GM18498 (cell line): ENCODE measurements around the gene COPG1.
A peak's percentile ranks its signal among the peaks of the same experiment; 100 is the strongest.

Experiments
- ATAC-seq: cut with Tn5 transposase; IDR thresholded peaks from one replicate; pipeline ENCODE4 v1.9.1; 2021; ENCODE audit warnings: mild to moderate bottlenecking, moderate library complexity; ENCODE audit not compliant: unreplicated experiment

COPG1 gene

GRCh38 chr3:129312671-129313414 is 63.4 kb downstream of the COPG1 start:
- no peak for ATAC-seq

GRCh38 chr3:129313415-129313664 is 63.9 kb downstream of the COPG1 start:
- no peak for ATAC-seq

- no peak for ATAC-seq
Measured at GRCh38 chr3:129313665-129314385, 64.4 kb downstream of the COPG1 start.

- ATAC-seq, result peak; percentile 21
Measured at GRCh38 chr3:129314386-129315222, 65.2 kb downstream of the COPG1 start.

- peak; percentile 11 for ATAC-seq
Measured at GRCh38 chr3:129315223-129315997, 66.0 kb downstream of the COPG1 start.

GRCh38 chr3:129315998-129316247 is 66.5 kb downstream of the COPG1 start:
- no peak for ATAC-seq

GRCh38 chr3:129316248-129317013 is 67.0 kb downstream of the COPG1 start:
- ATAC-seq, result peak; percentile 34

- ATAC-seq, result no peak
Measured at GRCh38 chr3:129317014-129317771, 67.8 kb downstream of the COPG1 start.

GRCh38 chr3:129317848-129318247 is 68.4 kb downstream of the COPG1 start:
- ATAC-seq, result no peak

- ATAC-seq, result no peak
Measured at GRCh38 chr3:129318921-129319320, 69.5 kb downstream of the COPG1 start.

- ATAC-seq, result no peak
Measured at GRCh38 chr3:129320261-129320660, 70.9 kb downstream of the COPG1 start.

GRCh38 chr3:129320825-129321487 is 71.5 kb downstream of the COPG1 start:
- no peak for ATAC-seq

GRCh38 chr3:129321887-129322286 is 72.5 kb downstream of the COPG1 start:
- ATAC-seq, result no peak

- no peak for ATAC-seq
Measured at GRCh38 chr3:129323651-129324294, 74.4 kb downstream of the COPG1 start.

- ATAC-seq, result no peak
Measured at GRCh38 chr3:129324855-129325254, 75.4 kb downstream of the COPG1 start.

- ATAC-seq, result no peak
Measured at GRCh38 chr3:129325383-129325782, 76.0 kb downstream of the COPG1 start.

GRCh38 chr3:129326138-129326537 is 76.7 kb downstream of the COPG1 start:
- no peak for ATAC-seq

GRCh38 chr3:129326595-129326994 is 77.2 kb downstream of the COPG1 start:
- ATAC-seq, result no peak
